Calu3 (cell line): ENCODE measurements around the gene SLC34A2. TPM values are rescaled to one million over a fixed set of nuclear protein-coding genes. Genes with fewer than 3 reads are reported as not detected.

Source experiments
- BruUV-seq: library from RNA; stranded (reverse); fragments of 400-500 nt; replicated peaks from 2 replicates; lab custom pipeline; 2021; lab: Mats Ljungman, UMichigan
- CTCF ChIA-PET: fragments of 300-600 bp; sonication (Branson Sonifier 250); formaldehyde crosslinking; loops from one replicate; lab custom pipeline; 2022; ENCODE audit warnings: antibody characterized with exemption; lab: Charles Lee
- DNase-seq: peaks from one replicate; pipeline ENCODE4 v3.0.0; 2022
- H3K27ac Mint-ChIP-seq: one replicate; pipeline ENCODE4 v1.8.0; 2022; ENCODE audit warnings: mixed read lengths; ENCODE audit not compliant: unreplicated experiment
- H3K27me3 Mint-ChIP-seq: one replicate; pipeline ENCODE4 v1.8.0; 2022; ENCODE audit warnings: mixed read lengths; ENCODE audit not compliant: unreplicated experiment
- H3K36me3 Mint-ChIP-seq: one replicate; pipeline ENCODE4 v1.8.0; 2022; ENCODE audit warnings: mild to moderate bottlenecking, moderate library complexity, mixed read lengths; ENCODE audit not compliant: insufficient read depth, unreplicated experiment
- H3K4me1 Mint-ChIP-seq: one replicate; pipeline ENCODE4 v1.8.0; 2022; ENCODE audit warnings: mild to moderate bottlenecking, low read depth, mixed read lengths; ENCODE audit not compliant: unreplicated experiment
- H3K4me3 Mint-ChIP-seq: one replicate; pipeline ENCODE4 v1.8.0; 2022; ENCODE audit warnings: mild to moderate bottlenecking, low read depth, moderate library complexity, mixed read lengths; ENCODE audit not compliant: unreplicated experiment
- H3K9me3 Mint-ChIP-seq: one replicate; pipeline ENCODE4 v1.8.0; 2022; ENCODE audit warnings: low read depth, mixed read lengths; ENCODE audit not compliant: unreplicated experiment
- intact Hi-C: fragments of 100-400 bp; cut with micrococcal nuclease; formaldehyde crosslinking; loops from one replicate; pipeline ENCODE4 v1.10.0; 2022; ENCODE audit not compliant: unreplicated experiment
- total RNA-seq: library from RNA; stranded (reverse); gene quantifications from 2 replicates; pipeline ENCODE4 v1.2.3, GENCODE V29; 2022
- TF ChIP-seq, protein P1 (sequence below): fragments of 200-600 bp; IDR thresholded peaks from one replicate; pipeline ENCODE4 v1.8.0; 2022; ENCODE audit warnings: antibody characterized with exemption; ENCODE audit not compliant: unreplicated experiment

Gene SLC34A2
- total RNA-seq, 1 experiment from 2014 or later, result 23.0 TPM

DNA sequence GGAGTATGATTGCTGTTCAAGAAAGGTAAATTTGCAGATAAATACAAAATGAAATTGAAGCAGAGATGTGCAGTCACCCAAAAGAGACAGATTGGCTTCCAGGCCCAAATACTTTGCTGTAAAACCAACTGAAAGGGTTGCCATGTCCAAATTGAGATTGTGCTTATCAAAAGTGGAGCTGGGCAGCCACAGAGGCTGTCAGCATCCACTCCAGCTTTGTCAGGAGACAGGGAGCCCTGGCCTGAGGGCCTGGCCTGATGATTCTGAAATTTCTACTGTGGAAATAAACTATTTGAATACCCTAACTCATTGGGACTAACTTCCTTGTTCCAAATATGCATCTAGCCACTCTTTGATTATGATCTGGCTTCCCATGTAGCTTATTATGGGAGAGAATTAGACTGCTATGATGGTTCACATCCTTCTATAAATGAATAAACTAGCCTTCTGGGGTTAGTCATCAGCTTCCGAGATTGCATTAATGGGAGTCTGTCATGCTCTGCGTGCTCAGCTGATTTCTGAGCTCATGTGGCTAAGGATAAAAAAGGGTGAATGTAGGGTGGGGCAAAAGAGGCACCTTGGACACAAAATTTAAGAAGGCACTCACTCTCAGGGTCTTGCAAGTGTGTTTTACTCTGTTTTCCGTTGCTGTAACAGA lies 48.2 kb downstream of the SLC34A2 start:
- DNase-seq, result peak; percentile 4
- Mint-ChIP-seq H3K4me1 (peaks cover 13% of the 10 kb centered on the region), H3K9me3 (no peaks in the 10 kb centered on the region), H3K36me3 (no peaks in the 10 kb centered on the region), H3K27me3 (no peaks in the 10 kb centered on the region), H3K27ac (no peak overlapping the region), H3K4me3 (no peak overlapping the region)
- TF ChIP-seq, protein P1, sequence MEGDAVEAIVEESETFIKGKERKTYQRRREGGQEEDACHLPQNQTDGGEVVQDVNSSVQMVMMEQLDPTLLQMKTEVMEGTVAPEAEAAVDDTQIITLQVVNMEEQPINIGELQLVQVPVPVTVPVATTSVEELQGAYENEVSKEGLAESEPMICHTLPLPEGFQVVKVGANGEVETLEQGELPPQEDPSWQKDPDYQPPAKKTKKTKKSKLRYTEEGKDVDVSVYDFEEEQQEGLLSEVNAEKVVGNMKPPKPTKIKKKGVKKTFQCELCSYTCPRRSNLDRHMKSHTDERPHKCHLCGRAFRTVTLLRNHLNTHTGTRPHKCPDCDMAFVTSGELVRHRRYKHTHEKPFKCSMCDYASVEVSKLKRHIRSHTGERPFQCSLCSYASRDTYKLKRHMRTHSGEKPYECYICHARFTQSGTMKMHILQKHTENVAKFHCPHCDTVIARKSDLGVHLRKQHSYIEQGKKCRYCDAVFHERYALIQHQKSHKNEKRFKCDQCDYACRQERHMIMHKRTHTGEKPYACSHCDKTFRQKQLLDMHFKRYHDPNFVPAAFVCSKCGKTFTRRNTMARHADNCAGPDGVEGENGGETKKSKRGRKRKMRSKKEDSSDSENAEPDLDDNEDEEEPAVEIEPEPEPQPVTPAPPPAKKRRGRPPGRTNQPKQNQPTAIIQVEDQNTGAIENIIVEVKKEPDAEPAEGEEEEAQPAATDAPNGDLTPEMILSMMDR, result no peak
- CTCF ChIA-PET, result no interaction called here
- no TSS peak for BruUV-seq
- intact Hi-C loops, result no loop called here

DNA sequence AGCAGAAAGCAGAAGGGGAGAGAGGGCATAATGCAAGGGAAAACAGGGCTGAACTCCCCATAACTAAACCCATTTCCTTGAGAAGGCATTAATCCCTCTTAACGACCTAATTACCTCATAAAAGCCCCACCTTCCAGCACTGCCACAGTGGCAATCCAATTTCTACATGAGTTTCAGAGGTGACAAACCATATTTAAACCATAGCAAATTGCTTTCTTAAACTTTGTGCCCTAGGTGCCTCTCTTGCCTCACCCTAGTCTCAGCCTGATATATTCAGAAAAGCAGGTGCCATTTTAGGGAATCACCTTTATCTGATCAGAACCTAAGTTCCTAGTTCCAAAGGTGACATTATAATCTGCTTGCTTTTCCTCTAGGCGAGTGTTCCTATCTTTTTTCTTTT lies 48.9 kb downstream of the SLC34A2 start:
- Mint-ChIP-seq H3K4me3 (no peak overlapping the region), H3K36me3 (no peaks in the 10 kb centered on the region), H3K27ac (no peak overlapping the region), H3K4me1 (peaks cover 16% of the 10 kb centered on the region), H3K27me3 (no peaks in the 10 kb centered on the region), H3K9me3 (no peaks in the 10 kb centered on the region)
- CTCF ChIA-PET, result no interaction called here
- BruUV-seq, result no TSS peak
- no peak for DNase-seq
- intact Hi-C loops, result no loop called here
- TF ChIP-seq, protein P1, result no peak

DNA sequence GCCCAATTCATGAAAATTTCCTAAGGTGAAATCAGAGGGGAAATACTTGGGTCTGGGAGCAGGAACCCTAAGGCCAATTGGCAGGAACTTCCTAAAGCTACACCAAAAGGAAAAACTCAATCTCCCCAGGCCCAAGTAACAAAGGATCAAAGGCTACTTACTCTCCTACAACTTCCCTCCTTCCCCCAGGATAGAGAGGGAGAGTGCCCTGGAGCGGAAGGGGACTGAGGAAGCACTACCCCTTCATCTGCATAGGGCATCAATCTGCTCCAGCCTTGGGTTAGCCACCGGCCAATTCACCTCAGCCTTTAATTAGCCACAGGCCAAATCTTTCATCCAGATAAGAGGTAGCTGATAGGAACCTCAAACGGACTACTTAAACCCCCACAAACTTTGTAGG lies 55.0 kb downstream of the SLC34A2 start:
- Mint-ChIP-seq H3K4me1 (peaks cover 9% of the 10 kb centered on the region), H3K27me3 (no peaks in the 10 kb centered on the region), H3K4me3 (no peak overlapping the region), H3K27ac (no peak overlapping the region), H3K9me3 (no peaks in the 10 kb centered on the region), H3K36me3 (no peaks in the 10 kb centered on the region)
- TF ChIP-seq, protein P1, result no peak
- BruUV-seq, result no TSS peak
- CTCF ChIA-PET, result no interaction called here
- intact Hi-C loops, result no loop called here
- DNase-seq, result no peak

DNA sequence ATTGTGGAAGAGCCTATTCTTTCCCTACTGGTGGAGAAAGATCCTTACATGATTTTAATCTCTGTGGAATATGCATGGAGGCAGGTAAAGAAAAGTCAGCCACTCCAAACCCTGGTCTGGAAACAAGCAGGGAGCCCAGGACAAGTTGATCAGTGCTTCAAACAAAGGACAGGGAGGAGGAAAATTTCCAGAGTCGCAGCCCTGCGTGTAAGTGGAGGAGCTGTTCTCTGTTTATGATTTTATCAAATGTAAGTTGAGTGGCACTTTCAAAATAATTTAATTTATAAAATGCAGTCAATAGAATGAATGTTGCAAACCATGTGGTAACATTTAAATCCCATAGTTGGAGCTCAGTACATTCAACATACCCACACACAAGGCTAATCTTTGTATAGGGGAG lies 57.0 kb downstream of the SLC34A2 start:
- CTCF ChIA-PET, result no interaction called here
- Mint-ChIP-seq H3K27ac (no peak overlapping the region), H3K36me3 (no peaks in the 10 kb centered on the region), H3K4me3 (no peak overlapping the region), H3K4me1 (peaks cover 9% of the 10 kb centered on the region), H3K9me3 (no peaks in the 10 kb centered on the region), H3K27me3 (no peaks in the 10 kb centered on the region)
- intact Hi-C loops, result no loop called here
- DNase-seq, result no peak
- TF ChIP-seq, protein P1, result no peak
- BruUV-seq, result no TSS peak
